NB4 (cell line): ENCODE data around the gene RAB13.
"Not testable (repeated sequence)": the region's sequence is repeated elsewhere in the genome, so short reads cannot be mapped to it uniquely, and the experiment has no call there.

Experiments
- DNase-seq: peaks from one replicate; pipeline ENCODE4 v3.0.0; 2010; ENCODE audit warnings: low read depth
- H3K4me3 ChIP-seq: one replicate; pipeline ENCODE4 v1.5.1; 2011; ENCODE audit warnings: mild to moderate bottlenecking, low read depth, low read length, moderate library complexity
- CTCF ChIP-seq: IDR thresholded peaks from one replicate; pipeline ENCODE4 v1.5.1; 2012; ENCODE audit warnings: low read depth, low read length
- MAX ChIP-seq: IDR thresholded peaks from 2 replicates; pipeline ENCODE4 v1.6.1; 2011; ENCODE audit warnings: low read depth, low read length
- MYC ChIP-seq: IDR thresholded peaks from 2 replicates; pipeline ENCODE4 v1.6.1; 2011; ENCODE audit warnings: low read depth, low read length
- POLR2A ChIP-seq: IDR thresholded peaks from 2 replicates; pipeline ENCODE4 v1.6.1; 2011; ENCODE audit warnings: mild to moderate bottlenecking; ENCODE audit not compliant: insufficient read length; ENCODE audit errors: extremely low read depth

RAB13 gene

GRCh38 chr1:153990468-153991150 is 4.5 kb upstream of the RAB13 start, which contains the start of gene RPS27:
RPS27 (plus strand) TSS chr1:153990762; CDS start chr1:153990797, 35 bp downstream.
- peak; percentile 97 for DNase-seq
- TF ChIP-seq POLR2A (peak; percentile 100), MYC (peak; percentile 92), CTCF (no peak), MAX (peak; percentile 53; the same call in 1 of the 2 replicates)
- H3K4me3 ChIP-seq, result peak within 1 kb of the TSS; percentile 97

GRCh38 chr1:153987621-153988020 is 1.5 kb upstream of the RAB13 start:
- no peak for DNase-seq
- H3K4me3 ChIP-seq, result no peak overlapping the region
- TF ChIP-seq MYC, result no peak
- TF ChIP-seq CTCF, result no peak
- TF ChIP-seq MAX, result no peak
- TF ChIP-seq POLR2A, result no peak

GRCh38 chr1:153985341-153985912 is 712 bp downstream of the RAB13 start:
- TF ChIP-seq MAX (no peak), POLR2A (no peak), CTCF (no peak), MYC (no peak)
- DNase-seq, result peak; percentile 90
- peak overlapping the region; percentile 69 for H3K4me3 ChIP-seq

GRCh38 chr1:153984123-153984894 is 1.8 kb downstream of the RAB13 start:
- TF ChIP-seq MYC (no peak), CTCF (no peak), MAX (no peak), POLR2A (no peak)

GRCh38 chr1:153981735-153982134 is 4.4 kb downstream of the RAB13 start:
- not testable (repeated sequence) for DNase-seq, H3K4me3 ChIP-seq

More at GRCh38 chr1:153984123-153984894, 1.8 kb downstream of the RAB13 start:
- no peak for DNase-seq
- peak overlapping the region; percentile 69 for H3K4me3 ChIP-seq

GRCh38 chr1:153979091-153979490 is 7.0 kb downstream of the RAB13 start:
- not testable (repeated sequence) for DNase-seq

More at GRCh38 chr1:153979091-153979490, 7.0 kb downstream of the RAB13 start:
- H3K4me3 ChIP-seq, result not testable (repeated sequence)
